Natural killer cell (primary cell): ENCODE data around the gene LMAN2L. TPM values are rescaled to one million over a fixed set of nuclear protein-coding genes. Genes with fewer than 3 reads are reported as not detected.

Experiments used
- ATAC-seq, 3 donors: fragments of 150-1000 bp in 2 of 3; fragments of 200-7000 bp in 1 of 3; cut with Tn5 transposase; 1 replicate in 1 of 3; 2 replicates in 2 of 3; pipeline ENCODE4 v1.10.0; 2021; ENCODE audit warnings: mild to moderate bottlenecking in 2 of 3, moderate library complexity in 2 of 3
- DNase-seq, 2 donors: peaks; one replicate each; pipeline versions ENCODE4 v3.0.0 to v3.0.0-alpha.2; 2013 to 2021; ENCODE audit warnings: mixed read lengths in 1 of 2
- H3K27ac ChIP-seq: one replicate; pipeline ENCODE4 v1.5.1; 2013; ENCODE audit warnings: mild to moderate bottlenecking, low read length
- H3K27me3 ChIP-seq: one replicate; pipeline ENCODE4 v1.6.1; 2013; ENCODE audit warnings: low read length; ENCODE audit not compliant: control insufficient read depth, insufficient read depth
- H3K36me3 ChIP-seq: one replicate; pipeline ENCODE4 v1.6.1; 2013; ENCODE audit warnings: low read length; ENCODE audit not compliant: control insufficient read depth, insufficient read depth
- H3K4me1 ChIP-seq: one replicate; pipeline ENCODE4 v1.6.1; 2013; ENCODE audit warnings: low read length; ENCODE audit not compliant: control insufficient read depth, insufficient read depth
- H3K4me3 ChIP-seq: one replicate; pipeline ENCODE4 v1.5.1; 2013; ENCODE audit warnings: low read length
- H3K9me3 ChIP-seq: one replicate; pipeline ENCODE4 v1.6.1; 2013; ENCODE audit warnings: low read length; ENCODE audit not compliant: control insufficient read depth, insufficient read depth
- H3K27ac Mint-ChIP-seq, 2 donors: one replicate each; pipeline ENCODE4 v1.8.0; 2022; ENCODE audit warnings: mild to moderate bottlenecking in 2 of 2, mixed read lengths in 2 of 2, moderate library complexity in 1 of 2
- H3K27me3 Mint-ChIP-seq, 2 donors: one replicate each; pipeline ENCODE4 v1.8.0; 2022; ENCODE audit warnings: low read depth in 2 of 2, mixed read lengths in 2 of 2
- H3K36me3 Mint-ChIP-seq: one replicate; pipeline ENCODE4 v1.8.0; 2022; ENCODE audit warnings: mixed read lengths
- H3K4me1 Mint-ChIP-seq, 2 donors: one replicate each; pipeline ENCODE4 v1.8.0; 2022; ENCODE audit warnings: mixed read lengths in 2 of 2
- H3K4me3 Mint-ChIP-seq: one replicate; pipeline ENCODE4 v1.8.0; 2022; ENCODE audit warnings: mild to moderate bottlenecking, moderate library complexity, mixed read lengths
- H3K9me3 Mint-ChIP-seq, 2 donors: one replicate each; pipeline ENCODE4 v1.8.0; 2022; ENCODE audit warnings: mixed read lengths in 2 of 2
- CTCF ChIP-seq: fragments of 200-600 bp; IDR thresholded peaks from one replicate; pipeline ENCODE4 v1.8.0; 2022; ENCODE audit warnings: antibody characterized with exemption
- WGBS: methylation state at CpG from one replicate; pipeline ENCODE4 v1.1.7; 2013; ENCODE audit warnings: missing lambda C conversion rate; ENCODE audit not compliant: insufficient coverage; 5-methylcytosine and 5-hydroxymethylcytosine counted together
- intact Hi-C: fragments of 100-400 bp; cut with micrococcal nuclease; formaldehyde crosslinking; loops from one replicate; pipeline ENCODE4 v1.14.2; 2022
- total RNA-seq, 4 donors: library from RNA; stranded (reverse); fragments of 120-200 nt in 1 of 4; gene quantifications; one replicate each; pipeline versions ENCODE4 v1.2.3 to v1.2.4, GENCODE V29; 2013 to 2022

Gene LMAN2L
- total RNA-seq, 3 donors from 2014 or later (not counting 1 experiment from before 2014, with no cell fraction given) = 4.0 to 7.9 (median 5.9) TPM

DNA sequence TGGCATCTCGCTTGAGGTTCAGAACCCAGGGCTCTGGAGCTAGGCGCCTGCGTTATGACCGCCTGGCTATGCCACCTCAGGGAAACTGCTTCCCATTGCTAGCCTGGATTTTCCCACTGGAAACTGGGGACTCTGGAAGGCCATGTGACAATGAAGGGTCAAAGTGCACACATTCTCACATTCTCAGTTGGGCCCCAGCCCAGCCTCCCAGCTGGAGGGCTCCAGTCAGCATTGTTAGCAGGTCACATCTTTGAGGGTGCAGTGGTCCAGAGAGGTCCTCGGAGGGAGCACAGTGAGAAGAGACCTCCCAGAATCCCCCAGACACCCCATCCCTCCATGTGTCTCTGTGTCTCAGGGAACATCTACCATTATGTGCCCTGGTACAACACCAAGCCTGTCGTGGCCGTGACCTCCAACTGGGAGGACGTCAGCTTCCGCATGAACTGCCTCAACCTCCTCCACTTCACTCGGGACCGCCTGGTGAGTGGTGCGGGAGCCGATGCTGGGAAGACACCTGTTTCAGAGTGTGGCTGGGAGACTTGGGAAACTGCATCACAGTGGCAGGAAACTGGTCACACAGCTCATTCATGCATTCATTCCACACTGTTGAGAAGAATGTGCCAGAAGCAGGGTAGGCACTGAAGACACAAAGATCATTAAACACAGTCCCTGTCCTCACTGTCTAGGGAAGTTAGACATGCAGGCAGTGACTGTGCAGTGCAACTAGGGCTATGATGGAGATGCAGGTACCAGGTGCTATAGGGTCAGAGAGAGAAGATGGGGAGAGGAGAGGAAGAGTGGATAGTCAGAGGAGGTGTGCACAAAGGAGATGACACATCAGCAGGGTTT is 55.7 kb downstream of the LMAN2L start:
- Histone ChIP-seq H3K36me3 (no peaks in the 10 kb centered on the region), H3K27ac (no peak overlapping the region), H3K27me3 (no peaks in the 10 kb centered on the region), H3K9me3 (no peaks in the 10 kb centered on the region), H3K4me3 (no peak overlapping the region), H3K4me1 (no peaks in the 10 kb centered on the region)
- Mint-ChIP-seq H3K27ac (peak overlapping the region in 1 of 2 donors; percentile 68), H3K36me3 (no peaks in the 10 kb centered on the region), H3K9me3 (no peaks in the 10 kb centered on the region), H3K4me1 (no peaks in the 10 kb centered on the region), H3K4me3 (no peak overlapping the region), H3K27me3 (peaks cover 14 to 16% of the 10 kb centered on the region in 2 donors)
- DNase-seq = no peak
- ATAC-seq = no peak
- intact Hi-C loops = no loop called here
- TF ChIP-seq CTCF = no peak
- 94% methylated on average over 13 of the region's 13 CpGs for WGBS

GRCh38 chr2:96683307-96683706 is 56.6 kb downstream of the LMAN2L start:
- Histone ChIP-seq H3K4me1 (no peaks in the 10 kb centered on the region), H3K4me3 (no peak overlapping the region), H3K9me3 (no peaks in the 10 kb centered on the region), H3K27me3 (no peaks in the 10 kb centered on the region), H3K36me3 (no peaks in the 10 kb centered on the region), H3K27ac (no peak overlapping the region)
- Mint-ChIP-seq H3K4me1 (no peaks in the 10 kb centered on the region), H3K36me3 (no peaks in the 10 kb centered on the region), H3K27me3 (peaks cover 14 to 16% of the 10 kb centered on the region in 2 donors), H3K9me3 (no peaks in the 10 kb centered on the region), H3K27ac (no peak overlapping the region), H3K4me3 (no peak overlapping the region)
- TF ChIP-seq CTCF = no peak
- ATAC-seq (no peak), DNase-seq (no peak)
- 84% methylated on average over 5 of the region's 5 CpGs for WGBS
- intact Hi-C loops = no loop called here

DNA sequence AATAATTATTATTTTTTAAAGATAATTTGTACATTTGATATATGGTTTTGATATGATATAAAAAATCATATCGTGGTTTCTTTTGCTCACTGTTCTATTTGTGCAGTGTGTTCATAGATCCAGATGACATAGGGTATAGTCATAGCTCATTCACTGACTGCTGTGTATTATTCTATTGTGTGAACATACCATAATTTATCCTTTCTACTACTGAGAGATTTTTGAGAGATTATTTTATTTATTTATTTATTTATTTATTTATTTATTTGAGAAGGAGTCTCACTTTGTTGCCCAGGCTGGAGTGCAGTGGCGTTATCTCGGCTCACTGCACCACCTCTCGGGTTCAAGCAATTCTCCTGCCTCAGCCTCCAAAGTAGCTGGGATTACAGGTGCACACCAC is 58.3 kb downstream of the LMAN2L start:
- H3K4me1 ChIP-seq = no peaks in the 10 kb centered on the region
- Mint-ChIP-seq H3K36me3 (no peaks in the 10 kb centered on the region), H3K27me3 (peaks cover 14 to 16% of the 10 kb centered on the region in 2 donors), H3K4me1 (no peaks in the 10 kb centered on the region), H3K4me3 (no peak overlapping the region), H3K27ac (no peak overlapping the region), H3K9me3 (no peaks in the 10 kb centered on the region)
- no peaks in the 10 kb centered on the region for H3K27me3 ChIP-seq
- no peaks in the 10 kb centered on the region for H3K36me3 ChIP-seq
- TF ChIP-seq CTCF = no peak
- 91% methylated on average over 3 of the region's 4 CpGs for WGBS
- H3K4me3 ChIP-seq = no peak overlapping the region
- no peak overlapping the region for H3K27ac ChIP-seq
- no peaks in the 10 kb centered on the region for H3K9me3 ChIP-seq
- intact Hi-C loops = no loop called here
- no peak for DNase-seq
- ATAC-seq = no peak
